Left lobe of liver (tissue), 2 donors: ENCODE results near the gene MIER3. TPM values are rescaled to one million over a fixed set of nuclear protein-coding genes. Genes with fewer than 3 reads are reported as not detected.
A peak's percentile ranks its signal among the peaks of the same experiment; 100 is the strongest.
"Not testable (repeated sequence)": the region's sequence is repeated elsewhere in the genome, so short reads cannot be mapped to it uniquely, and the experiment has no call there.

Source experiments
- ATAC-seq: fragments of 200-7000 bp; cut with Tn5 transposase; one replicate; pipeline ENCODE4 v1.9.1; 2020; ENCODE audit warnings: mild to moderate bottlenecking, moderate library complexity
- DNase-seq: peaks from one replicate; pipeline ENCODE4 v3.0.0-alpha.2; 2020; ENCODE audit warnings: low spot score
- total RNA-seq: library from RNA; stranded (reverse); gene quantifications from one replicate; pipeline ENCODE4 v1.2.1, GENCODE V29; 2021
- donor health status: DM: no; HTN: no; CAD: no; lungs with moderate emphysema.
- donor health status: DM: no; HTN: yes; CAD: no.

MIER3 gene
- total RNA-seq, result 8.9 TPM

- DNase-seq (peak; percentile 85), ATAC-seq (peak; percentile 92)
These were observed at the start of gene MIER3 for GRCh38 chr5:56951946-56952691. MIER3 (minus strand) TSS chr5:56952123; CDS start chr5:56952102, 21 bp downstream.

GRCh38 chr5:56995596-56995995 lies 43.7 kb upstream of the MIER3 start:
- DNase-seq, result no peak

DNA sequence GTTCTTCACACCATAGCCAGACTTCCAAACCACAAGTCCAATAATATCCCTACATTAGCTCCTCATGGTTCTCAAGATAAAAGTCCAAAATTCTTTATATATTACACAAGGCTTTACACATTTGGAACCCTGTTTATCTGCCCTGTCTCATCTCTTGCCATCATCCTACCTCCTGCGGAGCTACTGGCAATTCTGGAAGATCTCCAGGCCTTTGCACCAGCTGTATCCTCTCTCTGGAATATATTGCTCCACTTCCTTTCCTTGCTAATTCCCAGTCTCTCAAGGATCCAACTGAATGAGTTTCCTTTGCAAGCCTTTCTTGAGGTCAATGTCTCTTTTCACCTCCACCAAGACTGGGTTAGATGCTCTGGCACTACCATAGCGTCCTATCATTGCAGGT lies 41.3 kb upstream of the MIER3 start:
- ATAC-seq, result no peak
- no peak for DNase-seq

More at GRCh38 chr5:56995596-56995995, 43.7 kb upstream of the MIER3 start:
- no peak for ATAC-seq

DNA sequence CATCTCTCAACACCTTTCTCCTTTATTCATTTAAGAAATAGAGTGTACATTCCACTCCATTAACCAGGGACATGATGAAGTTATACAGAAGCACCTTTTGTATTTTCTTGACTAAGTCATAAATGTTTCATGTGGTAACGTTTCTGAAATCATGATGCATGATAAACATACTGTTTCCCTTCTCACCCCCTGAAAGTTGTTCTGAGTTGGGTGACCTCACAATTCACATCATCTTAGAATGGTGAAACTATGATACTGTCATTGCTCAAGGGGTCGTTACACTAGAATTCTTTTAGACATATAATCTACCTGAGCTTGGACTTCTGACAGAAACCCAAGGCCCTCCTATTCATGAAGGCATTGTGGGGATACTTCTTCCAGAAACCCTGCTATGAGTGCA lies 37.8 kb upstream of the MIER3 start:
- no peak for ATAC-seq
- DNase-seq, result no peak

DNA sequence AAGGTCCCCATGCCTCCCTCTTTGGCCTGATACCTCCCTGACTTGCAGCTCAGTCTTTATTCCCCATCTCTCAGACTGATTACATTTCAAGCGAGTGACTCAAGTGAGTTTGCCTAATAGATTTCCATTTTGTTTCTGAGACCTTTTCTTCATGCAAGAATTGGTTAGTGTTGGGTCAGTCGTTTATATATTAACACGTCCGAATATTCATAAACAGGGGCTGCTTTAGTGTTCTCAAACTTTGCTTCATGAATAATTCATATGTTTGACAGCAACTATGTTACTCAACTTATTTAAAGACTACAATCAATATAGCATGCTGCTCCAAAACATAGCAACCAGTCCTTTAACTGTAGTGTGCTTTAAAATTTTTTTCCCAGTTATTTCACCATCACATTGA lies 36.6 kb upstream of the MIER3 start:
- no peak for ATAC-seq
- no peak for DNase-seq

DNA sequence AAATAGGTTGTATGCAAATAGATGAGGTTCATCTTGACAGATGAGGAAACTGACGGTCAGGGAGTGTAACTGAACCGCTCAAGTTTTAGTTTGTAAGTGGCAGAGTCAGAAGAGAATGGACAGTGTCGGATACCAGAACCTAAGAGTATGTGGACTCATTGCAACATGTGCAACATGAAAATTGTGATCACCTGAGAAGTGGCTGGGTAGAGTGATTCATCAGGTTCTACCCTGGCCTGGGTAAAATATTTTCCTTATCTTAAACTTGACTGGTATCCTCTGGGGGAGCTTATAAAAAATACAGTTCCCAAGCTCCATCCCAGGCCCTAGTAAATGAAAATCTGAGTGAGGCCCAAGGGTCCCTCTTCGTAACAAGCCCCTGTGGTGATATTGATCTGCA lies 35.2 kb upstream of the MIER3 start:
- no peak for DNase-seq
- no peak for ATAC-seq

- no peak for DNase-seq
- no peak for ATAC-seq
These were observed 34.7 kb upstream of the MIER3 start for GRCh38 chr5:56986626-56986947.

GRCh38 chr5:56985936-56986625 lies 34.2 kb upstream of the MIER3 start:
- ATAC-seq, result no peak

DNA sequence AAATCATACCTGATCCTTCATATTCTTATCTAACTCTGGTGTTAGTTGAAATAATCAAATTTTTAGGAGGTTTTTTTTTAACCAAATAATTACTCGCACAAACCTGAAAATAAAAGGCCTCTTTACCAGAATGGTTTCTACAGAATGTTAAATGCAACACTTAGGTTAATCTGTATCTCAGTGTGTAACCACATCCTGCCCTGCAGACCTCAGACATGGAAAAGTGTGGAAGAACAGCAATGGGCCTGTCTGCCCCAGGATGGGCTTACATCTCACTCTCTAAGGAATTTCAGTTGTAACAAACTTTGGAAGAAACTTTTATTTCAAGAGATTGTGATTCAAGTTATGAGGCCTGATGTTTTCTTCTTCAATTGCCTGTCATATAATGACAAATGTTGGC lies 32.5 kb upstream of the MIER3 start:
- DNase-seq, result no peak
- ATAC-seq, result no peak

More at GRCh38 chr5:56985936-56986625, 34.2 kb upstream of the MIER3 start:
- no peak for DNase-seq

DNA sequence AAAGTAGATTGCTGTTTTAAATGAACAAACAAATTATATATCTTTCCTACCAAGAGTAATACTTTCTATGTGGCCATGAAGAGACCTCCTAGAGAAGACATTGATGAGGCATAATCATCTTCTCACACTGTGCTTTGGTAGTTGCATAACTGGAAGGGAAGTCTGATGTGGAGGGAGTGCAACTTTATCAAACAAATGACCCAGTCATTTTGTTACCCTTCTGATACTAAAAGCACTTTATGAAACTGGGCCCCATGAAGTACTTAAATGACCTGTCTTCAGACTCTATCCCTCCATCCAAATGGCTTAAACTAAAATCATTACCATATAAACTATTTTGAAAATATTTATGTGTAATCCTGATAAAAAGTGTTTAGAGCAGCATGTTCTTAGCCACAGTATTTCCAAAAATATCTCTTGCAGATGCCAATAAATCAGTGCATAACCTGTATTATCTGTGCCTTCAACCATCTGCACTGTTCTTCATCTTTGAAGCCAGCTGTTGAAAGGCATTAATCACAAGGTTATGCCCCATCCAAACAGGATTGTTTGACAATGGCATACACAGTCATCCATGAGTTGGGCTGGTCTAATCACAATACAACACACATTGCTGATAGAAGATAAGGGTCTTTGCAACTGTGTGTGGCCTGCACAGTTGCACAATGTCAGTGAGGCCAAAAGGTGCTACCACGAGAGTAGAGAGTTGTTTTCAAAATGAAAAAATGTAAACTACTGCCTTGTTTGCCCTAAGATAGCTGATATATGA lies 31.9 kb upstream of the MIER3 start:
- DNase-seq (no peak), ATAC-seq (no peak)

DNA sequence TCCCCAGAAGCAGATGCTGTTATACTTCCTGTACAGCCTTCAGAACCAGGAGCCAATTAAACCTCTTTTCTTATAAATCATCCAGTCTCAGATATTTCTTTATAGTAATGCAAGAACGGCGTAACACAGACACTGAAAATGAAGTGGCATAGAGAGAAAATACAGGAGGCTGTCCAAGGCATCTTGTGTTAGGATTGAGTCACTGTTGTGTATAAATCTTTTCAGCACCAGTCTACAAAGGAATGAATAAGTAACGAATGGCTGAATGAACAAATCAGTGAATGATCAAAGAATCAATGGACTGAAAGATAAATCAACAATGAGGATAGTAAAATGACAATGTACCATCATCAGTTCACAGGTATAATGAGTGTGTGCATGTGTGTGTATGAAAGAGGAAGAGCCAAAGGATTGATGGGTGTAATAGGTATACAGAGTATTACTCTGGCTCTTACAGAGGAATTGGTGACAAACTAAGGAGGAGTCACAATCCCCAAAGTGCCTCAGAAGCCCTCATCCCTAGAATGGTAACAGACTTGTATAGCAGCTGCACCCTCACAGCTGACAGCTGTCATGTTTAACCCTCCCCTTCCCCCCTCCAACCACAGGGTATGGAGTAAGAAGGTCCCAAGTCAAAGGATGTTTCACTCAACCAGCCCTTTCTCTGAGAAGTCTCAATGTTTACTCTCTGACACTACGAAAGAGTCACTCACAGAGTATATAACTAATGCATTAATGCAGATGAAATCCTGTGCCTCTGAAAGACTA lies 29.8 kb upstream of the MIER3 start:
- no peak for ATAC-seq
- no peak for DNase-seq

- ATAC-seq, result no peak
These were observed 28.0 kb upstream of the MIER3 start for GRCh38 chr5:56979968-56980367.

DNA sequence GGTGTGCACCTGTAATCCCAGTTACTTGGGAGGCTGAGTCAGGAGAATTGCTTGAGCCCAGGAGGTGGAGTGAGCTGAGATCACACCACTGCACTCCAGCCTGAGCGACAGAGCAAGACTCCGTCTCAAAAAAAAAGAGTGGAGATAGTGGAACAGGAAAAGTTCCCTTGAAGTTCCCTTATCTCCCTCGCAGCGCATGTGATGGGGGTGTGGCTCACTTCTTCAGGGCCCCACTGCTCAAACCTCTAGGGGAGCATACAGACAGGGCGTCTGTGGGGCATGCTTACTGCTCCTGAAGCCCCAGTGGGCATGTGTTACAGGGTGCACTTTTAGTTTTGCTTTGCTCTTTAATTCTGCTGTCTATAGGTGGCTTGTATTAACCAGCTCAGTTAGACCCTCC lies 27.6 kb upstream of the MIER3 start:
- not testable (repeated sequence) for DNase-seq, ATAC-seq

More at GRCh38 chr5:56979968-56980367, 28.0 kb upstream of the MIER3 start:
- no peak for DNase-seq

DNA sequence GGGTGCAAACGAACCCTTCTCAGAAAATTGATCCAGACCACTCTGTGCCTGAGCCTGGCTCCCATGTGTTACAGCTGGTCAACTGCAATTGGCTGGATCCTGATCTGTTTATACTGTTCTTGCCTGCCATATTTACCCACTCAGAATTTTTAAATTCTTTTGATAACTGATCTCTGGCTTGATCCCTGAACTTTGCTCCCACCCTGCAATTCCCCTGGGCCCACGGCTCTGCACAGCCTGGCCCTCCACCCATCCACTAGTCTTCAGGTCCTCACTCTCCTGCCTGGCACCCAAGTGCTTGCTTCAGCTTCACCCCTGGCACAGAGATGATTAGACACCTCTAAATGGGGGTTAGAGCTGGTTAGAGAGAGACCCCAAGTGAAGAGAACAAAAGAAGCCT lies 25.9 kb upstream of the MIER3 start:
- ATAC-seq (no peak), DNase-seq (no peak)

DNA sequence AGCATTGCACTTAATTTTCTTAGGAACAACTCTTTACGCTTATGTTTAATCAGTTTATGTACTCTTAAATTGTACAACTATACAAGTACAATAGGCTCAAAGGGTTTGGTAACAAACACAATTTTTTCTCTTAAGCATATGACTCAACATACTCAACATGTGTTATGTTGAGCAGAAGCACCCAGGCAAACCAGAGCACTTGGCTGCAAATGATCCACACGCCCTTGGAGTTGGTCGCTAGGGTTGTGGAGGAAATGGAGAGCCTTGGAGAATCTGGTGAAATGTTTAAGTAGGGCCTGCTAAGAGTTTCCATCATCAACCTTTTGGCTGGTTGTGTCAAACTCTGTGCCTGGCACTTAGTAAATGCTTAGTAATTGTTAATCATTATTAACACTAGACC lies 25.1 kb upstream of the MIER3 start:
- DNase-seq (no peak), ATAC-seq (no peak)

- DNase-seq (no peak), ATAC-seq (no peak)
These were observed 22.3 kb upstream of the MIER3 start for GRCh38 chr5:56974241-56974640.

DNA sequence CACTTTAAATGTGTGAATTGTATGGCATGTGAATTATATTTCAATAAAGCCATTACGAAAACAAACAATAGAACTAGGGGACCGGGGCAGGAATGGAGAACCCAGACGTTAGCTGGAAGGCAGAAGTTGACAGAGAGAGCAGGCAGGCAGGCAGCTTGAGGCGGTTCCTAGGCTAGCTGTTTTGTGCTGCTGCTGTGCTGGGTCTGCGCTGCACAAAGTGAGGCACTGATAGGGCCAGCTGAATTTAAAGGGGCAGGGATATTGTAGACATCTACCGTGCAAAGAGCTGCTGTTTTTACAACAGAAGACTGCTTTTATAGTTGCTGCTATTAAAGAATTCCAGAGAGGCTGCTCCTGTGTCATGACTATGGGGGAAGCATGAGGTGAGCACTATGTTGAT lies 21.6 kb upstream of the MIER3 start:
- ATAC-seq (no peak), DNase-seq (no peak)

DNA sequence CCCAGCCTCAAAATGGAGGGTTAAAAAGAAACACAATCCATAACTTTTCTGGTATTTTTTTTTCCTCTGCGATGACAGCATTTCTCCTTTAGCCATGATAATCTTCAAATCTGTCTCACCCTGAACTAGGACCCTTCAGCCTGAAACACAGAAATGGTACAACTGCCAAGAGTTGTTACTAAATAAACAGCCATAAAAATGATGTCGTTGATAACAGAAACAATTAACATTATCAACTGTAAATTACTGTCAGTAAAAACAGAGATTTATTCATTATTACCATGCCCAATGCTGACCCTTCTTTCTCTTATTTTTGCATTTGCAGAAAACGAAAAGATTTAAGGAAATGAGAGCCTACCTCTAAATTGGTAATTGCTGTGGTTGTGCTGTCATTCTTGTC lies 19.4 kb upstream of the MIER3 start:
- ATAC-seq, result no peak
- DNase-seq, result no peak

DNA sequence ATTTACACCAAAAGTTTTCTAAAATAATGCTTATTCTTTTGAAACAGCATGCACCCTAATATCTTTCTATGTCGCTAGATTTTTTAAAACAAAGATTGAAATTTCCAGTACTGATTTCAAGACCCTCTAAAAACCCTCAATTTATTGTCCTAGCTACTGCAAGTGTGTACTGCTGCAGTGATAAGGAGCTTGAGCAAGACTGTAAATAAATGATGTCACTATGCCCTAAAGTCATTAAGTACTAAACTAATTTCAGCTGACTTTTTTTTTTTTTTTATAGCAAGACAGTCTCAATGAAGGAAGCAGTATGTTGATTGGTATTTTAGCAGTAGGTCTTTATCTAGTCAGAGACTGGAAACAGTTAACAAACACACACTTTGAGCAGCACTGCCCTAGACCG lies 12.2 kb upstream of the MIER3 start:
- no peak for DNase-seq
- ATAC-seq, result peak; percentile 42

DNA sequence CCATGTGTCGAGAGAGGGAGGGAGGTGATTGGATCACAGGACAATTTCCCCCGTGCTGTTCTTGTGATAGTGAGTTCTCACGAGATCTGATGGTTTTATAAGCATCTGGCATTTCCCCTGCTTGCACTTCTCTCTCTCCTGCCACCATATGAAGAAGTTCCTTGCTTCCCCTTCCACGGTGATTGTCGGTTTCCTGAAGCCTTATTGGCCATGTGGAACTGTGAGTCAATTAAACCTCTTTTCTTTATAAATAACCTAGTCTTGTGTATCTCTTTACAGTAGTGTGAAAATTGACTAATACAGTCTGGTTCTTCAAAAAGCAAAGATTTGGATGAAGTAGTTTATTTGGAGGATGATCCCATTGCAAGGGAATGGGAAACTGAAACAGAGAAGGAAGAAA lies 11.3 kb upstream of the MIER3 start:
- no peak for ATAC-seq

DNA sequence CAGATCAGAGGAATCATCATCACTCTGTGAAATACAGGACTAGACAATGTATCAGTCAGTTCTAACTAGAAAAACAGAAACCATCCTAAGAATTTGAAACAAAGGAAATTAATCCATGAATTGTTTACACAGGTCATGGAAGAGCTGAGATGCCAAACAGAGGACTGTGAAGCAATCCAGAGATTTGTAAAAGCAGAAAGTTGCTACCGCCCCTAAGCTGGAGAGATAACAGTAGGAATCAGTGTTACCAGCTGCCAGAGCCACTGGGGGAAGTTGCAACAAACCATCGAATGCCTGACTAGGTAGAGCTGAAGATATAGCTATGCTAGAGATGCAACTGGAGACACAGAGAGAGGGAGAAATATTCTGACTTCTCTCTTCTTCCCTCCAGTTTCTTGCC lies 10.4 kb upstream of the MIER3 start:
- ATAC-seq (peak; percentile 20), DNase-seq (no peak)

More for the DNA sequence above, 11.3 kb upstream of the MIER3 start:
- DNase-seq, result no peak
